ENCODE data around the gene WDR88. TPM values are rescaled to one million over a fixed set of nuclear protein-coding genes. Genes with fewer than 3 reads are reported as not detected.

Gene WDR88, protein sequence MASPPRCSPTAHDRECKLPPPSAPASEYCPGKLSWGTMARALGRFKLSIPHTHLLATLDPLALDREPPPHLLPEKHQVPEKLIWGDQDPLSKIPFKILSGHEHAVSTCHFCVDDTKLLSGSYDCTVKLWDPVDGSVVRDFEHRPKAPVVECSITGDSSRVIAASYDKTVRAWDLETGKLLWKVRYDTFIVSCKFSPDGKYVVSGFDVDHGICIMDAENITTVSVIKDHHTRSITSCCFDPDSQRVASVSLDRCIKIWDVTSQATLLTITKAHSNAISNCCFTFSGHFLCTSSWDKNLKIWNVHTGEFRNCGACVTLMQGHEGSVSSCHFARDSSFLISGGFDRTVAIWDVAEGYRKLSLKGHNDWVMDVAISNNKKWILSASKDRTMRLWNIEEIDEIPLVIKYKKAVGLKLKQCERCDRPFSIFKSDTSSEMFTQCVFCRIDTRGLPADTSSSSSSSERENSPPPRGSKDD
- polyA plus RNA-seq (ENCODE audit: insufficient read length in 12 of 12), result 1 to 10 TPM in 3 of 12 donors, under 1 TPM in 7, not detected in 2; 0.34 to 1.2 (median 0.86) TPM
- long read RNA-seq, donor 1, result 0 reads
- long read RNA-seq, donor 2, result 0 reads
- long read RNA-seq, donor 3, result 0 reads
- long read RNA-seq, donor 4, result 0 reads
- long read RNA-seq, donor 5, result 0 reads
- long read RNA-seq, donor 6, result 0 reads
- long read RNA-seq, donor 7, result 0 reads
- long read RNA-seq, donor 8, result 0 reads
- long read RNA-seq, donor 9, result 0 reads
- long read RNA-seq, donor 10, result 0 reads
- long read RNA-seq, donor 11, result 0 reads

DNA sequence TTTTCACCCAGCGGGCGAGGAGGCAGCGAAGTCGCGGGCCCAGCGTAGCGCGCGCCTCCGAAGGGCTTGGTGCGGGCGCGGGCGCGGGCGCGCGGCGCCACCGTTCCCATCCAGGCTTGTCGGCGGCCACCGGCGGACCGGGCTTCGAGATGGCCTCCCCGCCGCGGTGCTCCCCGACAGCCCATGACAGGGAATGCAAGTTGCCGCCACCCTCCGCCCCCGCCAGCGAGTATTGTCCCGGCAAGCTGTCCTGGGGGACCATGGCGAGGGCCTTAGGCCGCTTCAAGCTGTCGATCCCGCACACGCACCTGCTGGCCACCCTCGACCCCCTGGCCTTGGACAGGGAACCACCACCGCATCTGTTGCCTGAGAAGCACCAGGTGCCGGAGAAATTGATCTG, at the start of gene WDR88:
Gene WDR88 (plus strand): TSS at position 94 of the 400 bp plus-strand sequence. CDS start 56 bp downstream, at position 150.
- DNase-seq, result no peak

DNA sequence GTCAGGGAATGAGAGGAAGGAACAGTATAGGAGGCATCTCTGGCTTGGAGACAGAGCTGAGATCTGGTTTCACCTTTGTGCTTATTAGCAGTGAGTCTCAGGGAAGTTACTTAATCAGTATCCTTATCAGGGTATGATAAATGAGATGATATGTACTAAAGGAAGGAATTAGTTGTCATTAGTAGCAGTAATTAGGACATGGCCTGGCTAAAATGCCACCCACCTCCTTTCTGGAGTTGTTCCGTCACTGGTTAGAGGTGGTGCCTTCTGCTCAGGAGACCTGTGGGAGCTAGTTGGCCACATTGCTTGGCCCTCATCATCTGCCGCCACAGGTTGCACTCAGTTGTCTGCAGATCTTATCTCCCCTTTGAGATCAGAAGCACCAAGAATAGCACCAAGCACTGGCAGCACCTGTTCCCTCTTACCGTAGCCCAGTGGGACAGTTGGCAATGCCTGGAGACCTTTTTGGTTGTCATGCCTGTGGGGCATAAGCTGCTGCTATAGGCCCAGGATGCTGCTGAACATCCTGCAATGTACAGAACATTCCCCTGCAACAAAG, 46.3 kb upstream of the WDR88 start:
- no peak for DNase-seq

DNA sequence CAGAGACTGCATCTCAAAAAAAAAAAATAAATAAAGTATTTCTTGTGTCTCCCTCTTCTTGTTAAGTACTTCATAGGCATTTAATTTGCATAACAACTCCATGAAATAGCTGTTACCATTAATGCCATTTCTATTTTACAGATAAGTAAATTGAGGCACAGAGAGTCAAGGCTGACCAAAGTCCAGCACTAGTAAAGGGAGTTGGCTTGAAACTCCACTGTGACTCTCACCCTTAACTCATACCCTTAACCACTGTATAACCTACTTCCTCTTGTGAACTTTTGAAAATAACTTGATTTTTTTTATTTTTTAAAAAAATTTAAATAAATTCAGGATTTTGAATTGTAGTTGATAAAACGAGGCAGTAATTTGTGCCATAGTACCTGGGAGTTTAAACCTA, 45.0 kb upstream of the WDR88 start:
- no peak for DNase-seq

DNA sequence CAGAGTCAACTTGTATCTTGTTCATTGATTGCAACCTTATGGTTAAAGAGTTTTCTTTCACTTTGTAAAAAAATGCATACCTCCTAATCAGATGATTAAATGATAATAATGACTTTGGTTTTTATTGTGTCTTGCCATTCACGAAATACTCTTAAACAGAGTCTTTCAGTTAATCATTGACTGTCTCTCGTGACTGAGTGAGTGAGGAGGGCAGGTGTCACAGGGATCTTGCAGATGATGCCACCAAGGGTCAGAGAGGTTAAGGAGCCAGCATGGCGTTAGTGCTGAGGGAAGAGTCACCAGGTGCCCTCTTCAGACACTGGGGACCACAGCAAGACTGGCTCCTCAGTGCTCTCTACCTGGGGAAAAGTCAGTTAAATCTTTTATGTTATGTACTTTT, 42.9 kb upstream of the WDR88 start:
- DNase-seq, result no peak

DNA sequence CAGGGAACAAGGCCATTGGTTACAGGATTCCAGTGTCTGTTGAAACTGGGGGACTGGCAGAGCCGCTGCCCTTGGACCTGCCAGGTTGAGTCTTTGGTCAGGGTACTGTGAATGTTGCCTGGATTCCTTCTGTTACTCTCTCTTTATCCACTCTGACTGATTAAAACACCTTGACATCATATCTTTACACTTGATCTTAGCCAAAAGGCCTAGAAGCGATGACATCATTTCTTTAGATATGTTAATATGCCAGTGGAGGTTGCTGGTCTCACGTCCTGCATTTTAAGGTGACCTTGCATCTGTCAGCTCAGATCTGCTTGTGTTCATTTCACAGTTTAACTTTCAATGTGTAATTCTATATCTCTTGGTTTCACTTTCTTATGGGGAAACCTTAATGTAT, 41.7 kb upstream of the WDR88 start:
- DNase-seq, result no peak

DNA sequence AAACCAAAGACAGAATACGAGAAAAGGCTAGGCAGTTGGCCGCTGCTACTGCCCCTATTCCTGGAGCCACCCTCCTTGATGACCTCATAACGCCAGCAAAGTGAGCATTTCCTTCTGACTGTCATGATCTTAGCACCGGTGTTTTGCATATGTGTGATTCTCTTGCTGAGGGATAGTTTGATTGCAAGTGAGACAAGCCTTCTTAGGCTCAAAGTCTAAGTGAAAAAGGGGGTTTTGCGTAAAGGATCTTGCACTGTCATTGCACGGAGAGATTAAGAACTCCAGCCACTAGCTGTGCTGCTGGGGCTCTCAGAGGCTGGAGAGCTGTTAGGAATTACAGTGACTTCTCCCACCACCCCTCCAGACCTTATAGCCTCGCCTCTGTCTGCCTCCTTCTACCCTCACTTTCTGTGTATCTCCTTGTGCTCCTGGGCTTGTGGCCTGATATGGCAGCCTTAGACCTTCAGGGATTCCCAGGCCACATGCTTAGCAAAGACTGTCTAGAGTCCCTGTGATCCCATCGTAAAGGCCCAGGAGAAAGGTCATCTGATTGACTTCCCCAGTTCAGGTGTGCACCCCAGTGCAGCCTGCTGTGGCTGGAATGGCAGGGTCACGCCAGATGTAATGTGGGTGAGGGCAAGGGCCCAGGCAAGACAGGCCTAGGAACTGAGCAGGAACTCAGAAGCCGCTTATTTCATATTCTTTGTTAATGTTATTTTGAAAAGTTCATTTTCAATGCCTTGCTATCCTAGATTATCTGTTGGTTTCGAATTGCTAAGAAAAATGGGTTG, 38.3 kb upstream of the WDR88 start:
- DNase-seq, result no peak

DNA sequence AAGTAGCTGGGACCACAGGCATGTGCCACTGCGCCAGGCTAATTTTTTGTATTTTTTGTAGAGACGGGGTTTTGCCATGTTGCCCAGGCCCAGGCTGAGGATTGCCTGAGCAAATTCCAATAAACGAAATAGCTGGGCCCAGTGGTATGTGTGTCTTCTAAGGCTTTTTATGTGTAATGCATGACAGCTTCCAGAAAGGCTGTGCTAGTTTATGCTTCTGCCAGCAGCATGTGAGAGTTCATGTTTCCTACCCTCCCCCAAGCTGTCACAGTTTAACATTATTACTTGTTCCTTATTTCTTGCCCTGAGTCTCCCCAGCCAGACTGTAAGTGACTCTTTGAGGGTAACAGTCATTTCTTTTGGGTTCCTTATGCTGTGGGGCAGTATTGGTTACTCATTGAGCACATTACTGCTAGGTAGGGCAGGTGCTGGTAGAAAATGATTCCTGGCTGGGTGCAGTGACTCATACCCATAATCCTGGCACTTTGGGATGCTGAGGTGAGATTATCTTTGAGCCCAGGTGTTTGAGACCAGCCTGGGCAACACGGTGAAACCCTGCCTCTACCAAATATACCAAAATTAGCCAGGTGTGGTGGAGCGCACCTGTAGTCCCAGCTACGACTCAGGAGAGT, 37.4 kb upstream of the WDR88 start:
- DNase-seq, result no peak

DNA sequence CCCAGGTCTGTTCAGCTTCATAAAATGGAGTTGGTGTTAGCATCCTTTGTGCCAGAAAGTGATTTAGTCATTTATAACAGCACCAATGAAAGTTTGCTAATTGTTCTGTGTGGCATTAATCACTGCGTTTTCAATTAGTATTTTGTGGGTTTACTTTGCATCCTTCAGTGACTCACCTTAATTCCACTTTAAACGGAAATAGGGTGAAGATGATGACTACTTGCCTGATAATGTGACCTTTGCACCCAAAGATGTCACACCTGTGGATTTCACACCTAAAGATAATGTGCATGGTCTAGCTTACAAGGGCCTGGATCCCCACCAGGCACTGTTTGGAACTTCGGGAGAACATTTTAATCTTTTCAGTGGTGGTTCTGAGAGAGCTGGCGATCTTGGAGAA, 35.9 kb upstream of the WDR88 start:
- no peak for DNase-seq

DNA sequence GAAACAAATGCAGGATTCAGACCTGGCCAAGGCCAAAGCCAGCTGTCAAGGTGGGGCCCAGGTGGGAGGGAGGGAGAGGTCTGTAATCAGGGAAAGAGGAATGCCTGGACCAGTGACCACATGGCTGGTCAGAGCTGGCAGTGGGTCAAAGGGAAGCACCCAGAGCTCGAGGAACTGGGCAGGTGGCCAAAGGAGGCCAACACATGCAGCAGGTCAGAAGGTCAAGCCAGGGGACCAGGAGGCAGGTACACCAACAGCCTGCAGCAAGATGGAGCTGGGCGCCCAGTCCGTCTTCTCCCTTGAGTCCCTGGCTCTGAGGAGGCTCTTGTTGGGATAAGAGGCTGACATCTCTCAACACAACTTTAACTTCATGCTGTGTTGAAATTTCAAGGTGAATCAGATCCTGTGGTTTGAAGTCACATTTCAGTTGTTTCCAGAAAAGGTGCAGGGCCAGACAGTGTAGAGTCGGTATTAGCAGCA, 33.8 kb upstream of the WDR88 start:
- DNase-seq, result no peak

DNA sequence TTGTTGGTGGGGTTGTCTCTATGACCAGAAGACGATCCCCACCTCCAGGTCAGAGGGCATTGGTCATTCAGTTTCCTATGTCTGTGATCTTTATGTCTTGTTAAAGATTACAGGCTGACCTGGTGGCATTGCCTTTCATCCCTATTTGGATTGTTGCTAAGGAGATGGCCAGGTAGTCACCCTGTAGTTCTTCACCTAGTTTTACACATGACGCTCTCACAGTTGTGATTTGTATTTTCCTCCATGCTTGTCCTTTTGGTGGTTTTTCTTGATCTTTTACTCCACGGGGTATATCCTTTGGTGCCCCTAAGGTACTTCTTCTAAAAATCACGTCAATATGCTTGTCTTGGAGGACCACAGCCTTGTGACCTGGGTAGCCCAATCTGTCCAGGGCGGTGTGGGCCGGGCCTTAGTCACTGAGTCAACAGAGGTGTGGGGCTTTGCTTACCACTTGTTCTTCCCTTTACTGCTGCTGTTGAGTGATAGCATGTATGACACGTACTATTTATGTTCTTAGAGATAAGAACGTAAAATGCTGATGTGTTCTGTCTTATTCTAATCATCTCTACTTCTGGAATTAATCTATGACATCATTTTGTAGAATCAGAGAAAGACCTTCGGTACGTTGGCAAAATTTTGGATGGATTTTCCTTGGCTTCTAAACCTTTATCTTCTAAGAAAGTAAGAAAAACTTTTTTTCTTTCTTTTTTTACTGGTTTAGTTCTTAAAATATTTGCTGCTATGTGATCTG, 30.8 kb upstream of the WDR88 start:
- no peak for DNase-seq

DNA sequence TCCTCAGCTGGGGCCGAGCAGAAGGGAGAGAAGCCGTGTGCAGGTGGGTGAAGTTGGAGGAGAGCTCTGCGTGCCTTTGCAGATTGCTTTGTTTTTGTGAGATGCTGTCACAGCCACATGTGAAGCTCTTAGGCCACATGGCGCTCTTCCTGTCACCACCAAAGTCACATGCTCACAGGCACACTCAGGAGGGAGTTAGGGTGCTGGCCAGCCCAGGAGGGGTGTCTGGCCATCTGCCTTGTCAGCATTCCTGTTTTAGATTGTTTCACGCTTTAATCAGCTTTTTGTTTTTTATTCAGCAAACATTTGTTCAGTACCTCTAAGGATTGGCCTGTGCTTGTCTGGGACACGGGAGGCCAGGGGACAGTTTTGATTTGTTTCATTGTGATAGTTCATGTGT, 29.0 kb upstream of the WDR88 start:
- no peak for DNase-seq

DNA sequence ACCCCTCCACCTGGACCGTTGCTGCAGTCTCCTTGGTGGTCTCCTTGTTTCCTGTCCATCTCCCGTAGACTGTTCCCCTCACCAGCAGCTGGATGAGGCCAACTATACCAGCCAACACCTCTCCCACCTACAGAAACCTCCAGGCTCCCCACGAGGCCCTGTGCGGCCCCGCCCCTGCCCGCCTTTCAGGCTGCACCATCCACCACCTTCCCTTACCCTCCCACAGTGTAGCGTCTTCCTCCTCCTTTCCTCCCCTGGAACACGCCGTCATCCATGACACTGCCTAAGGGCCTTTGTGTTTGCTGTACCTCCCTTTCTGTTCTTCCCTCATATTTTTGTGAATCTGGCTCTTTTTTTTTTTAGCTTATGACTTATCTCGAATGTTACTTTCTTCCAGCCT, 23.8 kb upstream of the WDR88 start:
- no peak for DNase-seq

DNA sequence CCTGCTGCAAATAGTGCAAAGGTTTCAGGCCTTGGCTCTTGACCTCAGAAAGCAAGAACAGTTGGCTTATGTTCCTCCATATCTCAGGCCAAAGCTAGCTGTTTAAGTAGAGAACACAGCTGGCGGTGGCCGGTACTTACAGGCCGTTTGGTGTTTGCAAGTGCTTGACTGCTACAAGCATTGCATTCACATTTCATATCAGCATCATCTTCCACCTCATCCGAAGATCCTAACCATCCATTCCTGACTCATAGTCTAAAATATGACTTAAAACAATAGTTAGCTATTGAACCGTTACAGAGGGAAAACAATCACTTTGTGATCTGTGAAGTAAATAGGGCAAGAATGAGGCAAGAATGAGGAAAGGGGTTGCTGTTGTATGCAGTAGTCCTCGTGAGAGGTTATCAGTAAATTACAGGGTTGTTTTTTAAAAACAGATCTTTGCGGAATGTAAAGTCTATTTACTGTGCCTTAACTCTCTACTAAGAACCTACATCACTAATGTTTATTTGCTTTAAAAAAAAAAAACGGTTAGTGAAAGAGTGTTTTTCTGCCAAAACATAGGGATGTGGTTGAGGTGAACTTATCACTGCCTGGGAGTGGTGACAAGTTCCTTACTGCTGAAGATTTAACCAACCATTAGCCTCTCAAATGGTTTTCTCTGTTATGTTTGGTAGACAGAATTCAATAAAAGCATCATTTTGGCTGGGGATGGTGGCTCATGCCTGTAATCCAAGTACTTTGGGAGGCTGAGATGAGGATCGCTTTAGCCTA, 21.6 kb upstream of the WDR88 start:
- DNase-seq, result no peak

DNA sequence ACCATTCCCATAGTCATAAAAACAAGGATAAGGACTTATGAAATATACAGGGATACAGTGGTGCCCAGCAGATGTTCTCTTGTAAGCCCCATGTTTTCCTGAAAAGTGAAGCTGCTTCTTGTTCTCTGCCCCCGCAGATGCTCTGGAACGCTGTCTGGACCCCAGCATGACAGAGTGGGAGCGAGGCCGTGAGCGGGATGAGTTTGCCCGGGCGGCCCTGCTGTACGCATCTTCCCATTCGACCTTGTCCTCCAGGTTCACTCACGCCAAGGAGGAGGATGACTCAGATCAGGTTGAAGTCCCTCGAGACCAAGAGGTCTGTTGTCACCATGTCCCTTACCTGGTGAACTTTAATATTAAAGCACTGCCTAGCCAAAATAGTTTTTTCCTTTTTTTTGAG, 20.3 kb upstream of the WDR88 start:
- DNase-seq, result no peak

DNA sequence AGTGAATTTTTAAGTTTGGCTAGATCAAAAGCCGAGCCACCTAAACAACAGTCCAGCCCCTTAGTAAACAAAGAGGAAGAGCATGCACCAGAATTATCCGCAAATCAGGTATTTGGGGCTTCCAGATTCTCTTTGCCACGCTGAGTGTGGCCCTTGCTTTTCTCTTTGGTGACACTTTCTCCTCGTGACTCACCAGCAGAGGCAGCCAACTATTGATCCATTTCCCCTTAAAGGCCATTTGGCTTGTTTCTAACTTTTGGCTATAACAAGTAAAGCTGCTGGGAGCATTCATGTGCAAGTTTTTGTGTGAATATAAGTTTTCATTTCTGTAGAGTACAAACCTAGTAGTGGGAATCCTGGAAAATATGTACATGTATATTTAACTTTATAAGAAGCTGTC, 17.6 kb upstream of the WDR88 start:
- no peak for DNase-seq

DNA sequence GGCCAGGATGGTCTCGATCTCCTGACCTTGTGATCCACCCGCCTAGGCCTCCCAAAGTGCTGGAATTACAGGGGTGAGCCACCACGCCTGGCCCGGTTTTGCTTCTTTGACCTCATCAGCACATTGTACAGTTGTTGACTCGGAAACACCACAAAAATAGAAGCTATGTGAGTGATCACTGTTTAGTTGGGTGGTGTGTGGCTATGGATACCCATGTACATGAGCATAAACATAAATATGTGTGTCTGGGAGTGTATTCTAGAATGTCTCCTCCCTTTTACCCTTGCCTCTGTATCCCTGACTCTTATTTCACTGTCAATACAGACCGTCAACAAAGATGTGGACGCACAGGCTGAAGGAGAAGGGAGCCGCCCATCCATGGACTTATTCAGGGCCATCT, 14.4 kb upstream of the WDR88 start:
- DNase-seq, result no peak

DNA sequence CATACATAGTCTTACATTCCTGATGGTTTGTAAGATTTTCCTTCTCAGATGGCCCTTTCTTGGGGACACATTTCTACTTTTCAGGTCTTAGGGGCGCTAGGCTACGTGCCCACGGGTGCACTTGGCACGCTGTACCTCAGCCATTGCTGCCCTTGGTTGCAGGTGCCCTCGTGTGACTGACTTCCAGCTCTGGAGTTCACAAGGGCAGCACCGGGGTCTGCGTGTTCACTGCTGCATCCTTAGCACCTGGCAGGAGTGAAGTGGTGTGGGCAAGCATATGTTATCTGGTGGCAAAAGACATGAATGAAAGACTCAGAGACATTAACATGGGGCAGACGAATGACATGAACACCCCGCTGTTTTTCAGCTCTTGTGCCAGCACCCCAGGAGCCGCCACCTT, 13.3 kb upstream of the WDR88 start:
- DNase-seq, result no peak

DNA sequence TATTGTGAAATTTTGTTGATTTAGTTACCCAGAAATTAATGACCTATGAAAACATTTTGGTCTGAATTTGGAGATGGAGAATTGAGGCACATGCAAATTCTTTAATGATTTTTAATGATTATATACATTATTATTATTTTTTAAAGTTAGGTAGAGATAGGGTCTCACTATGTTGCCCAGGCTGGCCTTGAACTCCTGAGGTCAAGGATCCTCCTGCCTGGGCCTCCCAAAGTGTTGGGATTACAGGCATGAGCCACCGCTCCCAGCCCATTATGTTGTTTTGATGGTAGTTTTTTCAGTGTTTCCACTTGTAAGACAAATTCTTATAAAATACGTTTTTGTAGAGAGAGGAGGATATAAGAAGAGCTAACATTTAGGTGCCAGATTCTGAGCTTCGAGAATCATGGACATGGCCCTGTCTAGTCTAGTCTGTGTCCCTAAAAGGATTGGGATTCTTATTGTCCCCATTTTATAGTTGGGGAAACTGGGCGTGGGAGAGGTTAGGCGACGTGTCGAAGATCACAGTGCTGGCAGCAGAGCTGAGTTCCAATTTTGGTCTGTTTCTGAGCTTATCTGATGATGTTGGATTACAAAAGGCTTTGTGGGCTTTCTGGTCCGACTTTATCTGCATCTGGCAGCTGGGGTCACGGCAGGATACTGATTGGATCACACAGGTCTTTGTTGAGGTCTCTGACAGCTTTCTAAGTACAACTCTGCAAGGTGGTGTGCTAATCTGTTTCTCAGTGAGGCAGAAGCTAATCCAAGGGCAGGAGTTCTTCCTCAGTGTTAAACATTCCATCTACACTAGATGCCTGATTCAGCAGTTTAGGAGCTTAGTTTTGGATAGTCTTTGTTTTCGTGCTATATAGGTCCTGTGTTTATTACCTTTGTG, 7.5 kb upstream of the WDR88 start:
- DNase-seq, result no peak

DNA sequence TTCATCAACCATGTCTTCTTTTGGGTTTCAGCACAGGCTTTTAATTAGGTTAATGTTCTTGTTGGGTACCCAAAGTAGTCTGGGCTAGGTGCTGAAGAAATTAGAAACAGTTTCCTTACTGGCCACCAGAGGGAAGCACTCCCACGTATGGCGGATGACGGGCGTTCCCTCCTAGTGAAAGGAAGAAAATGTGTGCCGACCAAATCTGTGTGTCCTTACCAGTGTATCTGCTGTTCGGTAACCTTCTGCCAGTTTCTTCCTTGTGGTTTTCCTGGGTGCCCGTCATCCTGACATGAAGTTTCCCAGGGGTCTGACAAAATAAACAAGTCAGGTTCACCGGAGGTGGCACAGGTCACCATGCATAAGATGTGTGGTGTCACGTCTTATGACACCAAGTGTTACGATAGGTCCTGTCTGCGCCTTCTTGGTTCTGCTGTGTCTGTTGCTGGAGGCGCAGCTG, 6.0 kb upstream of the WDR88 start:
- peak; percentile 56 for DNase-seq

Measured in muscle of arm (tissue), 14 donors.